Chondrocyte (in vitro differentiated cells): ENCODE measurements around the gene RBM39. TPM values are rescaled to one million over a fixed set of nuclear protein-coding genes. Genes with fewer than 3 reads are reported as not detected.

Experiments used
- DNase-seq: peaks from one replicate; pipeline ENCODE4 v3.0.0; 2021; ENCODE audit warnings: mixed read lengths, low spot score
- H3K27ac Mint-ChIP-seq: one replicate; pipeline ENCODE4 v1.8.0; 2021; ENCODE audit warnings: mild to moderate bottlenecking, moderate library complexity, mixed read lengths; ENCODE audit not compliant: unreplicated experiment
- H3K27me3 Mint-ChIP-seq: 2 replicates; pipeline ENCODE4 v1.8.0; 2021; ENCODE audit warnings: low read depth, mixed read lengths
- H3K36me3 Mint-ChIP-seq: 2 replicates; pipeline ENCODE4 v1.8.0; 2021; ENCODE audit warnings: low read depth, mixed read lengths
- H3K4me1 Mint-ChIP-seq: 2 replicates; pipeline ENCODE4 v1.8.0; 2021; ENCODE audit warnings: low read depth, mild to moderate bottlenecking, mixed read lengths
- H3K4me3 Mint-ChIP-seq: one replicate; pipeline ENCODE4 v1.8.0; 2021; ENCODE audit warnings: mild to moderate bottlenecking, moderate library complexity, mixed read lengths; ENCODE audit not compliant: unreplicated experiment
- H3K9me3 Mint-ChIP-seq: 2 replicates; pipeline ENCODE4 v1.8.0; 2021; ENCODE audit warnings: low read depth, mixed read lengths
- total RNA-seq: library from RNA; stranded (reverse); gene quantifications from 3 replicates; pipeline ENCODE4 v1.2.1, GENCODE V29; 2021
- TF ChIP-seq, protein P1 (sequence below): fragments of 200-600 bp; sonication (generic); IDR thresholded peaks from 2 replicates; pipeline ENCODE4 v1.5.0; 2021; ENCODE audit warnings: antibody characterized with exemption, mild to moderate bottlenecking, moderate library complexity

Gene RBM39
- total RNA-seq, 1 donor from 2014 or later, result 217 TPM

DNA sequence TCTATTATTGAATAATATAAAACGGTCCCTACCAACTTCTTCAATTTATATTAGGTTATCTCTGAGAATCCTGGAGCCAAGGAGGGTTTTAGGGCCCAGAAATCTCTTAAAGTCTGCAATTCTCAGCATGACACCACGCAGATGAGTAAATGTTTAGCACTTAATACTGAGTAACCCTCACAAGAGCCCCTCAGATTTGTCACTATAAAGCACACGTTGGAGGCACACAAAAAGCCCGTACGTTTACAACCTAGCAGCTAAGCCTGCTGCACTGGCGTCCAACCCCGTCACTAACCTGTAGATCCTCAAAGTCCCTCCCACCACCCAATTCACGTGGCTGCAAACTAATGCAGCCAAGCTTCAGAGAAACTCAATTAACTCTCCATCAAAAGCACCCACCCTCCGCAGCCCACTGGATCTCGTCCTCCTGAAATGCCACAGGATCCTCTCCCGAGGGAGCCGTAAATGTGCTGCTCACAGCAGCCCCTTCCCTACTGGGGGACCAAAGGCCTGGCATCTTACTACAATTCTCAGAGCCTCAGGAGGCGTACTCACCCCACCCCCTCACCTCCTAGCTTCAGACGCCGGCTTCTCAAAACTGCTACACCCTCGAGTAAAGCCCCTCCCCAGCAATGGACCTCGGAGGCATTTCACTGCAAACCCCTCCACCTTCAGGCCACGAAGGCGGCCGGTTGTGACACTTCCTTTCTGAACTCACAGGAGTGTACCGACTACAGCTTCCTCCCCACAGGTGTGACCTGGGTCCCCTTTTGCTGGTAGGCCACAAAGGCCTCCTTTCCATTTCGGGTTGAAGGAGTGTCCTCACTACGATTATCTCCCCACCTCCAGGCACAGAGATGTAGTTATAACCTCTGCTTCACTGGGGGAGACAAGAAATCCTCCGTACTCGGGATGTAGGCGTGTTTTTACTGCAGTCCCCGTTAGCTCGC, 78.3 kb downstream of the RBM39 start:
- Mint-ChIP-seq H3K36me3 (peaks cover 4% of the 10 kb centered on the region), H3K9me3 (no peaks in the 10 kb centered on the region), H3K27me3 (no peaks in the 10 kb centered on the region), H3K4me1 (peaks cover 55% of the 10 kb centered on the region), H3K27ac (peak overlapping the region; percentile 99), H3K4me3 (peak overlapping the region; percentile 92)
- TF ChIP-seq, protein P1, sequence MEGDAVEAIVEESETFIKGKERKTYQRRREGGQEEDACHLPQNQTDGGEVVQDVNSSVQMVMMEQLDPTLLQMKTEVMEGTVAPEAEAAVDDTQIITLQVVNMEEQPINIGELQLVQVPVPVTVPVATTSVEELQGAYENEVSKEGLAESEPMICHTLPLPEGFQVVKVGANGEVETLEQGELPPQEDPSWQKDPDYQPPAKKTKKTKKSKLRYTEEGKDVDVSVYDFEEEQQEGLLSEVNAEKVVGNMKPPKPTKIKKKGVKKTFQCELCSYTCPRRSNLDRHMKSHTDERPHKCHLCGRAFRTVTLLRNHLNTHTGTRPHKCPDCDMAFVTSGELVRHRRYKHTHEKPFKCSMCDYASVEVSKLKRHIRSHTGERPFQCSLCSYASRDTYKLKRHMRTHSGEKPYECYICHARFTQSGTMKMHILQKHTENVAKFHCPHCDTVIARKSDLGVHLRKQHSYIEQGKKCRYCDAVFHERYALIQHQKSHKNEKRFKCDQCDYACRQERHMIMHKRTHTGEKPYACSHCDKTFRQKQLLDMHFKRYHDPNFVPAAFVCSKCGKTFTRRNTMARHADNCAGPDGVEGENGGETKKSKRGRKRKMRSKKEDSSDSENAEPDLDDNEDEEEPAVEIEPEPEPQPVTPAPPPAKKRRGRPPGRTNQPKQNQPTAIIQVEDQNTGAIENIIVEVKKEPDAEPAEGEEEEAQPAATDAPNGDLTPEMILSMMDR, result no peak
- no peak for DNase-seq

DNA sequence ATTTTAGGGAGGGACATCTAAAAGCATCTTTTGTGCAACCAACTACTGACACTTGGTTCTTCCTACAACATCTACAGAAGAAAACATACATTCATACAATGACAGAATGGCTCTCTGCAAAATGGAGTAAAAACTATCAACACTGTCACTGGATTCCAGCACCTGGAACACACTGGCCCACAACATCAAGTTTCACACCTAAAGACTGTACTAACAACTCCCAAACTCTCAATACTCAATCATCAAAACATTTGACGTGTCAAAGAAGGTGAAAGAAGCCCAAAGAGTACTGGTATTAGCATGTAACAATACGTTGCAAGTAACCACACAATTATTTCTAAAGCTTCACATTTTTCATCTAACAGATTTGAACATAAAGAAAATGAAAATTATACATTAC, 79.5 kb downstream of the RBM39 start:
- no peaks in the 10 kb centered on the region for H3K27me3 Mint-ChIP-seq
- peaks cover 56% of the 10 kb centered on the region for H3K4me1 Mint-ChIP-seq
- H3K36me3 Mint-ChIP-seq, result no peaks in the 10 kb centered on the region
- peak overlapping the region; percentile 92 for H3K4me3 Mint-ChIP-seq
- peak overlapping the region; percentile 84 for H3K27ac Mint-ChIP-seq
- no peaks in the 10 kb centered on the region for H3K9me3 Mint-ChIP-seq
- no peak for DNase-seq
- TF ChIP-seq, protein P1, result no peak

DNA sequence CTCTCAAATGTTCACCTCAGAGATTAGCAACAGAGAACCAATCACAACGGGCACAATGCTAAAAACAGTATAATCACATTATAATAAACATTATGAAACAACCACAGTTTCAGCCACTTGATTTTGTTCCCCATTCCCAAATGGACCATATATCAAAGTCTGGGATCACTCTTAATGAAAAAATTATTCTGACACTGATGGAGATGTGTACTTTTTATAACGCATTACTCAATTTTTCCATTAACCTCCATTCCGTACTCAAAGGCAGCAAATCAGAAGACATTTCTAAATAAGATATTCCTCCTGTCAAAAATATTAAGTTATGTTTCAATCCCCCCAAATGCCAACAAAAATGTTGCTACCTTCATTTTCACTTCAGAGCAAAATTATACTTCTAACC, 80.2 kb downstream of the RBM39 start:
- Mint-ChIP-seq H3K27ac (peak overlapping the region; percentile 84), H3K9me3 (no peaks in the 10 kb centered on the region), H3K27me3 (no peaks in the 10 kb centered on the region), H3K4me1 (peaks cover 62% of the 10 kb centered on the region), H3K4me3 (peak overlapping the region; percentile 92), H3K36me3 (no peaks in the 10 kb centered on the region)
- TF ChIP-seq, protein P1, result no peak
- DNase-seq, result no peak

DNA sequence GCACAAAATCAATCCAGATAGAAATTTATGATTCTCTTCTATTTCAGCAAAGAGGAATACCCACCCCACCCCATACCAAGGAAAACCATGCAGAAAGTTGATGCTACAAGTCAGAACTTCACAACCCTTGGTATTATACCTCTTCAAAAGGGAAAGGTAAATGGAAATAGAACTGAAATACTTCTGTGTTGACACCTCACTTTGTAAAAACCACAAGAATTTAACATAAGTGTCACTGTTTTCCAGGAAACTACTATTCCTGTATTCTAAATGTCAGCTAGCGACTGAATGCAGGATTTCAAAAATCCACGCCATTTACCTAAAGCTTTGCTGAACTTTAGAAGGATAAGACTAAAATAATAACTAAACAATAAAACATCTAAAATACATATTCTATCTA, 81.0 kb downstream of the RBM39 start:
- Mint-ChIP-seq H3K9me3 (no peaks in the 10 kb centered on the region), H3K4me3 (no peak overlapping the region), H3K36me3 (no peaks in the 10 kb centered on the region), H3K4me1 (peaks cover 62% of the 10 kb centered on the region), H3K27ac (peak overlapping the region; percentile 84), H3K27me3 (no peaks in the 10 kb centered on the region)
- TF ChIP-seq, protein P1, result no peak
- DNase-seq, result no peak

DNA sequence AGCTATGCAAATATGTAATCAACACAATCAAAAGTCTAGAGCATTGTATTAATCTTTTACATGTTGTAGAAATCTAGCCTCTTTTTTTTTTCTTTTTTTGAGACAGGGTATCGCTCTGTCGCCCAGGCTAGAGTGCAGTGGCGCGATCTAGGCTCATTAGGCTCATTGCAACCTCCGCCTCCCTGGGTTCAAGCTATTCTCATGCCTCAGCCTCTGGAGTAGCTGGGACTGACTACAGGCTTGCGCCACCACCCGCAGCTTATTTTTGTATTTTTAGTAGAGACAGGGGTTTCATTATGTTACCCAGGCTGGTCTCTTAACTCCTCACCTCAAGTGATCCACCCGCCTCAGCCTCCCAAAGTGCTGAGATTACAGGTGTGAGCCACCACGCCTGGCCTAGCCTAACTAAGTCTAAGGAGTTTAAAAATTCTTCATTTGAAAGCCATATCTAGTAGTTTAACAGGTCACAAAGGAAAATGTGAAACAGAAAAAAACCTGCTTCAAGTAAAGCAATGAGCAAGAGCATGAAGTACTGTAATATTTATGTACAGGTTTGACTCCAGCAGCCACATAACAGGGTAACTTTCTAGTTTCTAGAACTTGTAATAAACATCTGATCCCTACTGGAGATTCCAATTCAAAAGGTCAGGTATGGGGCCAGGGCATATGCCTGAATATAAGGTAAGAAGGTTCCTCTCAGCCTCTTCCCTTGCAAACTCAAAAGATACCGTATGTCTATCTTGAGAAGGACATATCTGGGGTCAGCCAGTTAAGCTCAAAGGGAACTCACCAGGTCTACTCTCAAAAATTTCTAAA, 81.7 kb downstream of the RBM39 start:
- Mint-ChIP-seq H3K4me1 (peaks cover 62% of the 10 kb centered on the region), H3K36me3 (no peaks in the 10 kb centered on the region), H3K27ac (peak overlapping the region; percentile 69), H3K4me3 (no peak overlapping the region), H3K9me3 (no peaks in the 10 kb centered on the region), H3K27me3 (no peaks in the 10 kb centered on the region)
- TF ChIP-seq, protein P1, result no peak
- DNase-seq, result no peak
